ENCODE data around the gene KRTAP9-1. TPM values are rescaled to one million over a fixed set of nuclear protein-coding genes. Genes with fewer than 3 reads are reported as not detected.

KRTAP9-1 gene
- total and polyA plus RNA-seq, 4 experiments from 2014 or later: not detected

DNA sequence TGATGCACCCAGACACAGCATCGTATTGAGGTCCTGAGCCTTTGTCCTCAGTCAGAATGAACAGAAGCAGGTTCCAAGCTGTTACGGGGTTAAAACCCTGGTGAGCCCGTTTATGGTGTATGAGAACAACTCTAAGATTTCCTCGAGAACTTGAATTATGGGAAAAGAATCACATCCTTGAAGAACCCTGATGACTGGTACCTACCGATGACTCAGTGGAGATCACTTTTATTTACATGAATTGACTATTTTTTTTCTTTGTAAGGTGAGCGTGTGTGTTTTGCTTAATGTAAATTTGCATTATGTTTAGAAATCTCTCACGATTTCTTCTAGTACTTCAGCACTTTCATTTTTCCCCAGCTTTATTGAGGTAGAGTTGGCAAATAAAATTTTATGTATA, 25.9 kb upstream of the KRTAP9-1 start:
- Mint-ChIP-seq H3K4me1 (peaks cover 0 to 4% (median under 1%) of the 10 kb centered on the region in 4 donors), H3K9me3 (no peaks in the 10 kb centered on the region), H3K4me3 (no peak overlapping the region), H3K27me3 (peaks cover 6 to 10% of the 10 kb centered on the region in 2 donors), H3K36me3 (no peaks in the 10 kb centered on the region), H3K27ac (no peak overlapping the region)
- no peak overlapping the region for H3K4me3 ChIP-seq (ENCODE audit: low read length in 2 of 2)
- H3K27me3 ChIP-seq (ENCODE audit: insufficient read depth, low read length): peaks cover 3% of the 10 kb centered on the region
- no peak for DNase-seq
- intact Hi-C loops (cut with micrococcal nuclease): no loop called here
- ChIA-PET POLR2A (ENCODE audit: partially characterized antibody) (no interaction called here), CTCF (ENCODE audit: partially characterized antibody) (no interaction called here)
- H3K27ac ChIP-seq (ENCODE audit: low read depth, low read length): no peak overlapping the region
- no peaks in the 10 kb centered on the region for H3K9me3 ChIP-seq (ENCODE audit: control insufficient read depth in 1 of 2, low read length in 2 of 2)
- no peaks in the 10 kb centered on the region for H3K4me1 ChIP-seq (ENCODE audit: insufficient read depth, low read length)
- no peaks in the 10 kb centered on the region for H3K36me3 ChIP-seq (ENCODE audit: insufficient read depth, low read length)

DNA sequence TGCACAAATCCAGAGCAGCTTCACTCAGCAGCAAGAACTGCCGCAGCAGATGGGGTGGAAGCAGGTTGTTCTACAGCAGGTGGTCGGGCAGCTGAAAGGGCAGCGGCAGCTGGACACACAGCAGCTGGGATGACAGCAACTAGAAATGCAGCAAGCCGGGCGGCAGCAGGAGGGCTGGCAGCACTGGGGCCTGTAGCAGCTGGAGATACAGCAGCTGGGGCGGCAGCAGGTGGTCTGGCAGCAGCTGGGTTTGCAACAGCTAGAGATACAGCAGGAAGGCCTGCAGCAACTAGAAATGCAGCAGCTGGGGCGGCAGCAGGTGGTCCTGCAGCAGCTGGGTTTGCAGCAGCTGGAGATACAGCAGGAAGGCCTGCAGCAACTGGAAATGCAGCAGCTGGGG, 22.1 kb upstream of the KRTAP9-1 start:
- Histone ChIP-seq H3K4me1 (ENCODE audit: insufficient read depth, low read length) (no peaks in the 10 kb centered on the region), H3K4me3 (ENCODE audit: low read length in 2 of 2) (no peak overlapping the region), H3K36me3 (ENCODE audit: insufficient read depth, low read length) (no peaks in the 10 kb centered on the region), H3K27ac (ENCODE audit: low read depth, low read length) (no peak overlapping the region), H3K27me3 (ENCODE audit: insufficient read depth, low read length) (no peaks in the 10 kb centered on the region), H3K9me3 (ENCODE audit: control insufficient read depth in 1 of 2, low read length in 2 of 2) (no peaks in the 10 kb centered on the region)
- ChIA-PET CTCF (ENCODE audit: partially characterized antibody) (interaction anchor here (1.7 kb wide), 1 partner anchor 381 kb away, joined by 4 read pairs; no protein-coding TSS in a partner anchor), POLR2A (ENCODE audit: partially characterized antibody) (no interaction called here)
- DNase-seq: no peak
- Mint-ChIP-seq H3K27me3 (peaks cover 3 to 4% of the 10 kb centered on the region in 2 donors), H3K4me3 (peak overlapping the region in 1 of 8 donors; percentile 66), H3K27ac (peak overlapping the region in 1 of 7 donors; percentile 12), H3K36me3 (no peaks in the 10 kb centered on the region), H3K4me1 (peaks cover 0 to 4% (median under 1%) of the 10 kb centered on the region in 4 donors), H3K9me3 (peaks cover 0 to 2% (median 0%) of the 10 kb centered on the region in 8 donors)
- intact Hi-C loops (cut with micrococcal nuclease): no loop called here

DNA sequence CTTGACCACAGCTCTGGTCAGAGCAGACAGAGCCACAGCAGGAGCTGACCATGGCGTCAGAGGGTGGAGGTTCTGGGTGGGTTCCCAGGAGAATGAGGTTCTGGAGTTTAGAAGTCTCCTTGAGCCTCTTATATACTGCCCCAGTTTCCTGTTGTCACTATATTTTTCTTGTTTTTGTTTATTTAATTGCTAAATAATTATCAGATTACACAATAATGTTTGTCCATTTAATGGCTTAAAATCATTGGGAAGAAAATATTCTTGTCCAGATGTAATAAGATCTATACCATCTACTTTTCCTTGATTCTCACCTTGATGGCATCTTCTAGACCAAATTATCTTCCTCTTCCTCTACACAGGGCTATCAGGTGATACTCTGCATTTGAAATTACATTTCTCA, 21.6 kb upstream of the KRTAP9-1 start, which contains the start of gene KRTAP4-3:
KRTAP4-3 (minus strand) TSS at position 101 of the 400 bp plus-strand sequence; CDS start at position 52, 49 bp downstream.
- intact Hi-C loops (cut with micrococcal nuclease): no loop called here
- Mint-ChIP-seq H3K4me3 (peak within 1 kb of the TSS in 1 of 8 donors; percentile 66), H3K9me3 (peaks cover 0 to 2% (median 0%) of the 10 kb centered on the region in 8 donors), H3K27me3 (peaks cover under 1 to 4% of the 10 kb centered on the region in 2 donors), H3K36me3 (no peaks in the 10 kb centered on the region), H3K27ac (peak within 1 kb of the TSS in 1 of 7 donors; percentile 12), H3K4me1 (peaks cover 0 to 4% (median 2%) of the 10 kb centered on the region in 4 donors)
- Histone ChIP-seq H3K4me3 (ENCODE audit: low read length in 2 of 2) (no peak within 1 kb of the TSS), H3K36me3 (ENCODE audit: insufficient read depth, low read length) (no peaks in the 10 kb centered on the region), H3K9me3 (ENCODE audit: control insufficient read depth in 1 of 2, low read length in 2 of 2) (no peaks in the 10 kb centered on the region), H3K27ac (ENCODE audit: low read depth, low read length) (no peak within 1 kb of the TSS), H3K4me1 (ENCODE audit: insufficient read depth, low read length) (no peaks in the 10 kb centered on the region), H3K27me3 (ENCODE audit: insufficient read depth, low read length) (no peaks in the 10 kb centered on the region)
- DNase-seq: no peak
- ChIA-PET CTCF (ENCODE audit: partially characterized antibody) (interaction anchor here (1.7 kb wide), 1 partner anchor 381 kb away, joined by 4 read pairs; no protein-coding TSS in a partner anchor), POLR2A (ENCODE audit: partially characterized antibody) (no interaction called here)

DNA sequence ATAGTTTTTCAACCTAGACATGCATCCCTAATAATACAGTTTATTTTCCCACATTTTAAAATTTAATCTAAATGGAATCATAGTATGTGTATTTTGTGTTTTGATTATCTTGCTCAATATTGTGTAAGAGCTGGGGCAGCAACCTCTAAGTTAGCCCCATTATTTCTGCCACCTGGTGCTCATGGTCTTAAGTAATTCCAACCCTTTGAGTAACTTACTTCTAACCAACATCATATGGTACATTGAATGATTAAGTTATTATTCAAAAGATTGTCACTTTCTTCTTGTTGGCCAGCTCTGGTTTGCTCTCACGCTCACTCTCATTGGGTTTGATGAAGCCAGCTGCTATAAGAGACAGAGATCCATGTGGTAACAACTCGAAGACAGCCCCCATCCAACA, 17.8 kb upstream of the KRTAP9-1 start:
- DNase-seq: no peak
- Histone ChIP-seq H3K27me3 (ENCODE audit: insufficient read depth, low read length) (no peaks in the 10 kb centered on the region), H3K27ac (ENCODE audit: low read depth, low read length) (no peak overlapping the region), H3K36me3 (ENCODE audit: insufficient read depth, low read length) (no peaks in the 10 kb centered on the region), H3K9me3 (ENCODE audit: control insufficient read depth in 1 of 2, low read length in 2 of 2) (no peaks in the 10 kb centered on the region), H3K4me3 (ENCODE audit: low read length in 2 of 2) (no peak overlapping the region), H3K4me1 (ENCODE audit: insufficient read depth, low read length) (no peaks in the 10 kb centered on the region)
- Mint-ChIP-seq H3K36me3 (no peaks in the 10 kb centered on the region), H3K4me1 (peaks cover 0 to 9% (median 4%) of the 10 kb centered on the region in 4 donors), H3K27me3 (no peaks in the 10 kb centered on the region), H3K4me3 (no peak overlapping the region), H3K27ac (no peak overlapping the region), H3K9me3 (peaks cover 0 to 2% (median 0%) of the 10 kb centered on the region in 8 donors)
- ChIA-PET POLR2A (ENCODE audit: partially characterized antibody) (no interaction called here), CTCF (ENCODE audit: partially characterized antibody) (interaction anchor here (2.3 kb wide), 1 partner anchor 150 kb away, joined by 11 read pairs; no protein-coding TSS in a partner anchor)
- intact Hi-C loops (cut with micrococcal nuclease): no loop called here

DNA sequence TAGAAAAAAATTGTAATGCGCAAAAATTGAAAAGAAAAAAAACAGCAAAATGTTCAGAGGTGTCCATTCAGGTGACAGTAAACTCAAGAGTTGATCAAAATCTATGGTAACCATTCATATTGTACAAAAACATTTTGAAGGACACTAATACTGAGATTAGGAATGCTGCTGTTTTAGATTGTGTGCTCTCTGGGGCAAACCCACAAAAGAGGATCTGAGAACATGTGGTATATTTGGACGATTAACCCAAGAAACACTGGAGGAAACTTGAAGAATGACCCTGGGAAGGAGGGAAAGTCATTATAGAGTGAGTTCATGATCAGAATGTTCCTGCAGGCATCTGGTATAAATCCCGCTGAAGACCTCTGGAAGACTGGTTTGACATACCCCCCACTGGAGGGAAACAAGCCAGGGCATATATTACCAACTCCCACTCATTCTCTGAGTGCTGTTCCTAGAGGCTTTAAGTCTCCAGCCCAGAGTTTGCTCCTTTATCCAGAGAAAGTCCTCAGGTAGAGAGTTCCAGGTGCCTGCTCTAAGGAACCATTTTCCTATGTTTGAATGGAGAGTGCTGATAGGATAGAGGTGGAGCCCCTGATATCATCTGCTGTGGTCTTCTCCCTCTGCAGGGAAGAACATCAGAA, 12.8 kb upstream of the KRTAP9-1 start:
- ChIA-PET CTCF (ENCODE audit: partially characterized antibody) (interaction anchor here (1.2 kb wide), 1 partner anchor 145 kb away, joined by 5 read pairs; no protein-coding TSS in a partner anchor), POLR2A (ENCODE audit: partially characterized antibody) (no interaction called here)
- Histone ChIP-seq H3K9me3 (ENCODE audit: control insufficient read depth in 1 of 2, low read length in 2 of 2) (no peaks in the 10 kb centered on the region), H3K4me3 (ENCODE audit: low read length in 2 of 2) (no peak overlapping the region), H3K4me1 (ENCODE audit: insufficient read depth, low read length) (no peaks in the 10 kb centered on the region), H3K36me3 (ENCODE audit: insufficient read depth, low read length) (no peaks in the 10 kb centered on the region), H3K27me3 (ENCODE audit: insufficient read depth, low read length) (no peaks in the 10 kb centered on the region), H3K27ac (ENCODE audit: low read depth, low read length) (no peak overlapping the region)
- intact Hi-C loops (cut with micrococcal nuclease): no loop called here
- Mint-ChIP-seq H3K27me3 (no peaks in the 10 kb centered on the region), H3K4me1 (peaks cover 0 to 5% (median 3%) of the 10 kb centered on the region in 4 donors), H3K9me3 (no peaks in the 10 kb centered on the region), H3K27ac (no peak overlapping the region), H3K4me3 (no peak overlapping the region), H3K36me3 (no peaks in the 10 kb centered on the region)
- no peak for DNase-seq

DNA sequence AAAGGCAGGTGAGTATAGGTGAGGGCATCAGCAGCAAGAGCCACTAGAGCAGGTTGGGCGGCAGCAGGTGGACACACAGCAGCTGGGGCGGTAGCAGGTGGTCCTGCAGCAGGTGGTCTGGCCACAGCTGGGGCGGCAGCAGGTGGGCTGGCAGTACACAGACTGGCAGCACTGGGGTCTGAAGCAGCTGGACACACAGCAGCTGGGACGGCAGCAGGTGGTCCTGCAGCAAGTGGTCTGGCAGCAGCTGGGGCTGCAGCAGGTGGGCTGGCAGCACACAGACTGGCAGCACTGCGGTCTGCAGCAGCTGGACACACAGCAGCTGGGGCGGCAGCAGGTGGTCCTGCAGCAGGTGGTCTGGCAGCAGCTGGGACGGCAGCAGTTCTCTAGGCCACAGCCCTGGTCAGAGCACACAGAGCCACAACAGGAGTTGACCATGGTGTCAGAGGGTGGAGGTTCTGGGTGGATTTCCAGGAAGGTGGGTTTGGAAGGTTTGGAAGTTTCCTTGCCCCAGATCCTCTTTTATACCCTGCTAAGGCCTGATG, 11.9 kb upstream of the KRTAP9-1 start, which contains the start of gene KRTAP4-2:
KRTAP4-2 (minus strand) TSS at position 495 of the 545 bp plus-strand sequence; CDS start at position 438, 57 bp downstream.
- no peaks in the 10 kb centered on the region for H3K27me3 Mint-ChIP-seq
- H3K9me3 Mint-ChIP-seq: no peaks in the 10 kb centered on the region
- no peaks in the 10 kb centered on the region for H3K36me3 Mint-ChIP-seq

DNA sequence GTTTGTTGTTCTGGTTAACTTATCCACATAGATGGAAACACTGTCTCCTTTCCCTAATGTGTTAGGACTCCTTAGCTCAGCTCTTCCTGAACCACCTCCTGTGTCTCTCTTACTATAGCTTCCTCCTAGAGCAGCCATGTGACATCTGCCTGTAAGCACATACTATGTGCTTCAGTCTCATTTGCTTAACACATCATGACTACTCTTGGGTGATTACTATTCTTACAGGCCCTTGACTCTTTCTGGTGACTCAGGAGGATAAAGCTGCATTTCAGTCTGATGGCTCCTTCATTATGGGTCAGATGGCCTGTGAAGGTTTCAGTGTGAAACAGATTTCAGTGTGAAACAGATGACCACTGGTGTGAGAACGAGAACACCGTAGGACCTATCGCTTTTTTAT, 11.3 kb upstream of the KRTAP9-1 start:
- CTCF ChIA-PET (ENCODE audit: partially characterized antibody): no interaction called here
- intact Hi-C loops (cut with micrococcal nuclease): no loop called here
- POLR2A ChIA-PET (ENCODE audit: partially characterized antibody): interaction anchor here (1.2 kb wide), 1 partner anchor 38 kb away, joined by 3 read pairs; the partner anchor contains the start of gene KRTAP4-6

More for the DNA sequence above, 11.9 kb upstream of the KRTAP9-1 start, which contains the start of gene KRTAP4-2:
- Mint-ChIP-seq H3K4me3 (no peak within 1 kb of the TSS), H3K27ac (peak within 1 kb of the TSS in 2 of 7 donors; percentile 4 to 20), H3K4me1 (peaks cover 0 to 5% (median 3%) of the 10 kb centered on the region in 4 donors)
- intact Hi-C loops (cut with micrococcal nuclease): no loop called here
- no peaks in the 10 kb centered on the region for H3K27me3 ChIP-seq (ENCODE audit: insufficient read depth, low read length)
- no peak within 1 kb of the TSS for H3K4me3 ChIP-seq (ENCODE audit: low read length in 2 of 2)
- H3K4me1 ChIP-seq (ENCODE audit: insufficient read depth, low read length): no peaks in the 10 kb centered on the region
- POLR2A ChIA-PET (ENCODE audit: partially characterized antibody): interaction anchor here (1.2 kb wide), 1 partner anchor 37 kb away, joined by 3 read pairs; the partner anchor contains the start of gene KRTAP4-6
- H3K36me3 ChIP-seq (ENCODE audit: insufficient read depth, low read length): no peaks in the 10 kb centered on the region
- no peaks in the 10 kb centered on the region for H3K9me3 ChIP-seq (ENCODE audit: control insufficient read depth in 1 of 2, low read length in 2 of 2)
- no peak for DNase-seq
- H3K27ac ChIP-seq (ENCODE audit: low read depth, low read length): no peak within 1 kb of the TSS
- CTCF ChIA-PET (ENCODE audit: partially characterized antibody): no interaction called here

More for the DNA sequence above, 11.3 kb upstream of the KRTAP9-1 start:
- no peaks in the 10 kb centered on the region for H3K36me3 ChIP-seq (ENCODE audit: insufficient read depth, low read length)
- no peak overlapping the region for H3K27ac ChIP-seq (ENCODE audit: low read depth, low read length)
- Mint-ChIP-seq H3K9me3 (peaks cover 0 to 2% (median 0%) of the 10 kb centered on the region in 8 donors), H3K4me3 (no peak overlapping the region), H3K27me3 (no peaks in the 10 kb centered on the region), H3K27ac (peak overlapping the region in 1 of 7 donors; percentile 4), H3K36me3 (no peaks in the 10 kb centered on the region), H3K4me1 (peaks cover 0 to 3% (median 2%) of the 10 kb centered on the region in 4 donors)
- H3K4me3 ChIP-seq (ENCODE audit: low read length in 2 of 2): no peak overlapping the region
- no peaks in the 10 kb centered on the region for H3K4me1 ChIP-seq (ENCODE audit: insufficient read depth, low read length)
- no peaks in the 10 kb centered on the region for H3K27me3 ChIP-seq (ENCODE audit: insufficient read depth, low read length)
- DNase-seq: no peak
- H3K9me3 ChIP-seq (ENCODE audit: control insufficient read depth in 1 of 2, low read length in 2 of 2): no peaks in the 10 kb centered on the region

Measured in CD4-positive, alpha-beta memory T cell (primary cell).